Eye (tissue), 1 donor: ENCODE data around the gene USP24.
"Not testable (repeated sequence)": the region's sequence is repeated elsewhere in the genome, so short reads cannot be mapped to it uniquely, and the experiment has no call there.

ENCODE experiments used
- DNase-seq: peaks from one replicate; pipeline ENCODE4 v3.0.0-alpha.2; 2015

USP24 gene

GRCh38 chr1:55215194-55216021 is at the start of gene USP24:
Gene USP24 (minus strand): TSS chr1:55215364. CDS start chr1:55215113, 251 bp downstream.
- peak; percentile 89 for DNase-seq

- DNase-seq: no peak
Observed at GRCh38 chr1:55262822-55263221, 47.7 kb upstream of the USP24 start.

GRCh38 chr1:55259911-55260609 is 44.9 kb upstream of the USP24 start:
- DNase-seq: no peak

GRCh38 chr1:55257958-55258357 is 42.8 kb upstream of the USP24 start:
- DNase-seq: no peak

- no peak for DNase-seq
Observed at GRCh38 chr1:55255901-55256300, 40.7 kb upstream of the USP24 start.

- no peak for DNase-seq
Observed at GRCh38 chr1:55252942-55253589, 37.9 kb upstream of the USP24 start.

- DNase-seq: no peak
Observed at GRCh38 chr1:55250399-55251075, 35.4 kb upstream of the USP24 start.

GRCh38 chr1:55249646-55250398 is 34.7 kb upstream of the USP24 start:
- no peak for DNase-seq

- no peak for DNase-seq
Observed at GRCh38 chr1:55246896-55247295, 31.7 kb upstream of the USP24 start.

- DNase-seq: no peak
Observed at GRCh38 chr1:55246331-55246730, 31.2 kb upstream of the USP24 start.

- no peak for DNase-seq
Observed at GRCh38 chr1:55245781-55246180, 30.6 kb upstream of the USP24 start.

GRCh38 chr1:55244476-55245099 is 29.4 kb upstream of the USP24 start:
- DNase-seq: no peak

GRCh38 chr1:55243655-55244054 is 28.5 kb upstream of the USP24 start:
- DNase-seq: no peak

GRCh38 chr1:55239548-55239947 is 24.4 kb upstream of the USP24 start:
- DNase-seq: no peak

- DNase-seq: no peak
Observed at GRCh38 chr1:55235722-55236121, 20.6 kb upstream of the USP24 start.

- DNase-seq: no peak
Observed at GRCh38 chr1:55234016-55234415, 18.9 kb upstream of the USP24 start.

- no peak for DNase-seq
Observed at GRCh38 chr1:55233145-55233777, 18.1 kb upstream of the USP24 start.

GRCh38 chr1:55232448-55233144 is 17.4 kb upstream of the USP24 start:
- DNase-seq: no peak

- no peak for DNase-seq
Observed at GRCh38 chr1:55231745-55232144, 16.6 kb upstream of the USP24 start.

GRCh38 chr1:55230659-55231058 is 15.5 kb upstream of the USP24 start:
- DNase-seq: no peak

- DNase-seq: not testable (repeated sequence)
Observed at GRCh38 chr1:55229726-55230125, 14.6 kb upstream of the USP24 start.
